GM19438 (cell line): ENCODE measurements around the gene INF2.

Experiments
- ATAC-seq: cut with Tn5 transposase; IDR thresholded peaks from one replicate; pipeline ENCODE4 v1.9.1; 2021; ENCODE audit warnings: low read depth; ENCODE audit not compliant: unreplicated experiment

INF2 gene

DNA sequence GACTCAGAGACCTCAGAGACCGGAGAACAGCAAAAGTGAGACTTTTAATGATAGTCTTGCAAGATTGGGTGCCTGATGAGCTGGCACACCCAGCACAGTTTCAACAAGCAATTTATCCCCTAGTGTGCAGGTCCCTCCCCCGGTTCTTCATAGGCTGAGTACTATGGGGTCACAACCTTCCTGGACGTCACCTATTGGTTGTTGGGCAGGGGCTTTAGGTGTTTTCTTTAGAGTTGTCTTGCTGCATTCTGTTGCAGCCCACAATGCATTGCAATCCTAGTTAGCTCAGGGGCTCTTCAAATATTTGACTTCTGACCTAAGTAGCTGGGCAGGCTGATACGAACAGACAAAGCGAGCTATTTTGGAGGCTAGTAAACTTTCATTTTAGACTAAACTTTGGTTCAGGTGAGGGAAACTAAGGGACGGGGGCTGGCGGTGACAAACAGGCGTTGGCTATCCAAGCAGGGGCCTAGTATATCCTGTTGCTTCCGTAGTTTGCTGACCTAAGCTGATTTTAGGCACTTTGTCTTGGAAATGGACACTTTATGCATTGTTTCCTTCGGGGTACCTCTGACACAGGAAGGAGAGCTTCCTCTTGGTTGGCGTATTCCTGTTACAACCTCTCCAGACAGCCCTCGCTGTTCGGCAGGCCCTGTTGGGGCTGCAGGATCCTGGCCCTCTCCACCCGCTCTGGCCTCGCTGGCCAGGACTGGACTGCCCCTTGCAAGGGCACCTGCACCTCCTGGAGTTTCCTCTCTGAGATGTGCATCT, 77.6 kb downstream of the INF2 start:
- no peak for ATAC-seq

DNA sequence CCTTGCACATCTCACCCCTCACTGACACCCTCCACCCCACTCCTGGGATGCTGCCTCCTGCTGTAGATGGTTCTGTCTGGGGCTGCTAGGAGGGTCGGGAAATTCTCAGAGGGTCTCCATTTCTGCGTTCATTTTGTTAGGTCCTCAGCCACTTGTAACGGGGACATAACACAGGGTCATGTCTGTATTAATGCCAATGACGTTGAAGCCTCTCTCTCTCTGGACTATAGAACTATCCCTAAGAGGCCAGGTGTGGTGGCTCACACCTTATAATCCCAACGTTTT, 78.2 kb downstream of the INF2 start:
- ATAC-seq, result no peak

DNA sequence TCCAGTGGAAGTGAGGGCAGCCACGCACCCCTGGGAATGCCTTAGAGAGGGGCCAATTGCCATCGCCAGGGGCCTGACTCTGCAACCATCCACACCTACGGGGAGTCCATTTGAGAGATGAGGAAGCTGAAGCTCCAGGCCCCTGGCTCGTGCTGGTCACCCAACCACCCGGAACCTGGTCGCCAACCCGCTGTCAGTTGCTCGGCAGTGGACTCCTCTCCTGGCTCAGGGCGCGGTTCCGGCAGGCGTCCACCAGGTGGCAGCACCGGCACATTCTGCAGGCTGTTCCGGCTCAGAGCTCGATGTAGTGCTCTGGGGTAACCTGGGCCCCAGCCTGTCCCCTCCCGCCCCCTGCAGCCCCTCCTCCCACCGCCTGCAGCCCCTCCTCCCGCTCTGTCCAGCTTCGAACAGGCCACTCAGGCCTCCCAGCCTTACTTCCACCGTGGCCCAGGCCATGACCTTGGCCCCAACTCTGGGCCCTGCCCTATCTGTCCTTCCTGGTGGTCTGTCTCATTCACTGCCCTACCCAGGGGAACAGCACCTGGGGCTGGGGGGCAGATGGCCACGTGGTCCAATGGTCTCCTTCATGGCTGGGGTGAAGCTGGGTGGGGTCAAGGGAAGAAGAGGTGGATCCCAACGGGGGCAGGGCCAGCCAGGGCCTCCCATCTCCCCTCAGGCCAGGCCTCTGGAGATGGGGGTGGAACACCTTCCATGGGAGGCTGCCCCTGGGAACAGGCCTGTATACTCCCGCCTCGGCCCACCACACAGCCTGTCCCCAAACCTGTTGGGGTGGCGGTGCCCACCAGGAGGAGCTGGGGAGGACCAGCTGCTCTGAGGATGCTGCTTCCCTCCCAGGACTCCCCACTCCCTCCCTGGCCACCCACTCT, 79.3 kb downstream of the INF2 start:
- no peak for ATAC-seq

DNA sequence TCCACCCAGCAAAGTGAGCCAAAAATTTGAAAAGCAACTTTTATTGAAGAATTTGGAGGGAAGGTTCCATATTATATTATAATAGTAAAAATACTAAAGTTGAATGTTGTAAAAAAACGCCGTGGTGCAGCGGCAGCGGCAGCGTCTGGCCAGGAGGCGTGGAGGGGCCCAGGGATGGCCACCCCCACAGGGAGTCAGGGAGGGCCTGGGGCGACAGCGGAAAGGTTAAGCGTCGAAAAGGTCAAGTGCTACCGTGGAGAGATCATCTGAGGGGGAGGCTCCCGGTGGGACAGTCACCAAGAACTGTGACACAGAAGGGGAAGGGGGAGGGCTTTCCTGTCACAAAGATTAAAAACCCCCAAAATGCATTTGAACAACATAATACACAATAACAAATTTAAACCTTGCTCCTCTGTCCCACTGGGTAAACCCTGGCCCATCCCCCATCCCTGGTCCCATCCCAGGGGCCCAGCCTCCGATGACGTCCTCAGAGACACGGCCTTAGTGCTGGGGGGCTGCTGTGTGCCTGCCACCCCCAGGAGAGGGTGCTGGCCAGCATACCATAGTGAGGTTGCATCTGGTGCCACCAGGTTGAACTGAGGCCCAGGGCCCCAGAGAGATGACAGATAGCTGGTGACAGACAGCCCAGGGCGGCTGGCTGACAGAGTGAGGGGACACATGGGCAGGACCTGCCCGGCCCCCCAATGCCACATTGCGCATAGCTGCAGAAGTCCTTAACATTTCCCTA, 80.1 kb downstream of the INF2 start:
- no peak for ATAC-seq

DNA sequence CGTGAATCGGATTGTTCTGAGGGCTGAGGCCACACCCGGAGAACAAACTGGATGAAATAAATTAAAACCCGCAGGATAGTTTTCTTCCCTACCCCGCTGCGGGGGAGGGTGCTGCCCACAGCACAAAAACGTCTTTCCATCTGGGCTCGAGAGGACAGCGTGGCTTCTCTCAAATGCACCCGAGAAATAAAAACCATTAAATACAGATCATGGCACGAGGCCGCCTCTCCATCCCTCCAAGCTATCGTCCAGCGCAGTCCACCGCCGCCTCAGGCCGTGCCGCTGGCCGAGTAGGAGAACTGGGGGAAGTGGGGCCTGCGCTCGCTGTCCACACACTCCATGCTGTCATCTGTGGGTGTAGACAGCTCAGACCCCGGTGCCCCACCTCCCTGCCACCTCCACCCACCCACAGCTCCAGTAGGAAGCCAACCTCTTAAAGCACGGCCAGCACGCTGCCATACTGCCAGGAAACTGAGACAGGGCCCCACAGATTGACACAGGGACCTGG, 80.7 kb downstream of the INF2 start:
- ATAC-seq, result no peak

DNA sequence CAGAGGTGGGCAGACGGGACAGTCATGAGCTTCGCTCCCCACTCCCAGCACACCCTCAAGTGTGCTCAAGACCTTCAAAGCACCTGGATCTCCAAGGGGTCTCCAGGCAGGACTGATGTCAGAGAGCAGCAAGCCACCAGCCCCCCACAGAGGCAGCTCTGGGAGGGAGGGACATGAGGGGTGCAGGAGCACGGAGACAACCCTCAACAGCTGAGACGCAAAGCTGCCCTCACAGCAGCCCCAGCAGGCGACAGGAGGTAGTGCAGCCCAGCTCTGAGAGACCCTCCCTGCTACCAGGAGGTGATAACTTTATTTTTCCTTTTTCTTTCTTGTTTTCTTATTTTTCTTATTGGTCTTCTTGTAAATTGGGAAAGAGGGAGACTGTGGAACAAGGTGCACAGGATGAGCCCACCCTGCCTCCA, 81.4 kb downstream of the INF2 start:
- ATAC-seq, result no peak

DNA sequence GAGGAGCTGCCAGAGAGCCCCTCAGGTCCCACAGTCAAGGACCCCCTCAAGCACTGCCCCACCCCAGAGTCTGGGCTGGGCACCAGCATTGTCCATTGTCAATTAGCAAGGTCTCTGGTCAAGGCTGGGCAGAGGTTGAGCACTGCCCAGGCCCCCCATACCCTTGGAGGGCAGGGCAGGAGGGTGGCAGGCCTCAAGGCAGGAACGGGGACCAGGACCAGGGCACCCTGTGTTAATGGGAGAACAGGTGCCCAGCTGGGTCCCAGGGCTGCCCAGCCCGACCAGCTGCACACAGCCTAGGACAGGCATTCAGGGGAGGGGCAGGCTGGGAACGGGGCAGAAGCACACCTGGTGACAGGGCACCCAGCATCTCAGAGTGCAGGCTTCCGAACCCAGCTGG, 82.0 kb downstream of the INF2 start:
- no peak for ATAC-seq
